Thyroid gland (tissue), 4 donors: ENCODE measurements around the gene FAM228B.

Source experiments
- POLR2A ChIP-seq, 2 donors: fragments of 450-650 bp; IDR thresholded peaks; one replicate each; pipeline ENCODE4 v1.6.1; 2017; ENCODE audit warnings: antibody characterized with exemption in 2 of 2, mild to moderate bottlenecking in 2 of 2, moderate library complexity in 1 of 2
- TF ChIP-seq, protein P1 (sequence below), 6 experiments: fragments of 200-600 bp in 3 of 6; fragments of 450-650 bp in 3 of 6; sonication (generic) in 3 of 6; IDR thresholded peaks; one replicate each; pipeline ENCODE4 v1.5.1; 2016 to 2019; ENCODE audit warnings: antibody characterized with exemption in 6 of 6, mild to moderate bottlenecking in 2 of 6, inconsistent platforms in 1 of 6, moderate library complexity in 1 of 6

DNA sequence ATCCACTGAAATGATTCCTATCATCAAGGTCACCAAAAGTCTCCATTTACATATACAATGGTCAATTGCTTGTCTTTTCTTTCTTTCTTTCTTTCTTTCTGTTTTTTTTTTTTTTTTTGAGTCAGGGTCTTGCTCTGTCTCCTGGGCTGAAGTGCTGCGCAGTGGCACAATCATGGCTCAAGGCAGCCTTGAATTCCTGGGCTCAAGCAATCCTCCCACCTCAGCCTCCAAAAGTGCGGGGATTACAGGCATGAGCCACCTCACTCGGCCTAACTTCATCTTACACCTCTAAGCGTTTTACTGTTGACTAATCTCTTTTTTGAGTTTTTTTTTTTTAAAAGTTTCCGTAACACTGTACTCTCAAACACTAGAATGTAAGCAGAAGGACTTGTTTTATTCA, 48.0 kb upstream of the FAM228B start:
- no peak for TF ChIP-seq POLR2A (IDR thresholded peaks at IDR 0.05)
- TF ChIP-seq, protein P1, sequence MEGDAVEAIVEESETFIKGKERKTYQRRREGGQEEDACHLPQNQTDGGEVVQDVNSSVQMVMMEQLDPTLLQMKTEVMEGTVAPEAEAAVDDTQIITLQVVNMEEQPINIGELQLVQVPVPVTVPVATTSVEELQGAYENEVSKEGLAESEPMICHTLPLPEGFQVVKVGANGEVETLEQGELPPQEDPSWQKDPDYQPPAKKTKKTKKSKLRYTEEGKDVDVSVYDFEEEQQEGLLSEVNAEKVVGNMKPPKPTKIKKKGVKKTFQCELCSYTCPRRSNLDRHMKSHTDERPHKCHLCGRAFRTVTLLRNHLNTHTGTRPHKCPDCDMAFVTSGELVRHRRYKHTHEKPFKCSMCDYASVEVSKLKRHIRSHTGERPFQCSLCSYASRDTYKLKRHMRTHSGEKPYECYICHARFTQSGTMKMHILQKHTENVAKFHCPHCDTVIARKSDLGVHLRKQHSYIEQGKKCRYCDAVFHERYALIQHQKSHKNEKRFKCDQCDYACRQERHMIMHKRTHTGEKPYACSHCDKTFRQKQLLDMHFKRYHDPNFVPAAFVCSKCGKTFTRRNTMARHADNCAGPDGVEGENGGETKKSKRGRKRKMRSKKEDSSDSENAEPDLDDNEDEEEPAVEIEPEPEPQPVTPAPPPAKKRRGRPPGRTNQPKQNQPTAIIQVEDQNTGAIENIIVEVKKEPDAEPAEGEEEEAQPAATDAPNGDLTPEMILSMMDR (IDR thresholded peaks at IDR 0.05), result no peak
